ENCODE results near the gene ROR1.

The ROR1 gene

GRCh38 chr1:63896755-63897154 is 122.9 kb downstream of the ROR1 start:
- TF ChIP-seq MAX (IDR thresholded peaks at IDR 0.05; ENCODE audit: low read depth, low read length): no peak
- no peak for TF ChIP-seq MYC (IDR thresholded peaks at IDR 0.05; ENCODE audit: low read depth, low read length)
- no peak for DNase-seq (ENCODE audit: low read depth)
- no peak overlapping the region for H3K4me3 ChIP-seq (ENCODE audit: low read depth, low read length)

GRCh38 chr1:63898428-63899196 is 124.8 kb downstream of the ROR1 start:
- DNase-seq (ENCODE audit: low read depth): no peak
- H3K4me3 ChIP-seq (ENCODE audit: low read depth, low read length): no peak overlapping the region
- TF ChIP-seq MAX (IDR thresholded peaks at IDR 0.05; ENCODE audit: low read depth, low read length): no peak
- TF ChIP-seq POLR2A (IDR thresholded peaks at IDR 0.05; ENCODE audit: extremely low read depth, insufficient read length): no peak
- TF ChIP-seq CTCF (IDR thresholded peaks at IDR 0.05; ENCODE audit: low read depth, low read length): no peak
- TF ChIP-seq MYC (IDR thresholded peaks at IDR 0.05; ENCODE audit: low read depth, low read length): no peak

GRCh38 chr1:63901094-63901493 is 127.3 kb downstream of the ROR1 start:
- TF ChIP-seq MAX (IDR thresholded peaks at IDR 0.05; ENCODE audit: low read depth, low read length) (no peak), CTCF (IDR thresholded peaks at IDR 0.05; ENCODE audit: low read depth, low read length) (no peak), MYC (IDR thresholded peaks at IDR 0.05; ENCODE audit: low read depth, low read length) (no peak), POLR2A (IDR thresholded peaks at IDR 0.05; ENCODE audit: extremely low read depth, insufficient read length) (no peak)
- DNase-seq (ENCODE audit: low read depth): no peak
- H3K4me3 ChIP-seq (ENCODE audit: low read depth, low read length): no peak overlapping the region

- TF ChIP-seq MYC (IDR thresholded peaks at IDR 0.05; ENCODE audit: low read depth, low read length) (no peak), CTCF (IDR thresholded peaks at IDR 0.05; ENCODE audit: low read depth, low read length) (no peak), MAX (IDR thresholded peaks at IDR 0.05; ENCODE audit: low read depth, low read length) (no peak), POLR2A (IDR thresholded peaks at IDR 0.05; ENCODE audit: extremely low read depth, insufficient read length) (no peak)
- H3K4me3 ChIP-seq (ENCODE audit: low read depth, low read length): no peak overlapping the region
- DNase-seq (ENCODE audit: low read depth): no peak
Measured at GRCh38 chr1:63902844-63903589, 129.2 kb downstream of the ROR1 start.

GRCh38 chr1:63903947-63904610 is 130.3 kb downstream of the ROR1 start:
- H3K4me3 ChIP-seq (ENCODE audit: low read depth, low read length): no peak overlapping the region
- DNase-seq (ENCODE audit: low read depth): no peak
- TF ChIP-seq MYC (IDR thresholded peaks at IDR 0.05; ENCODE audit: low read depth, low read length): no peak
- TF ChIP-seq POLR2A (IDR thresholded peaks at IDR 0.05; ENCODE audit: extremely low read depth, insufficient read length): no peak

GRCh38 chr1:63904826-63905225 is 131.0 kb downstream of the ROR1 start:
- no peak for DNase-seq (ENCODE audit: low read depth)
- TF ChIP-seq MYC (IDR thresholded peaks at IDR 0.05; ENCODE audit: low read depth, low read length): no peak
- TF ChIP-seq POLR2A (IDR thresholded peaks at IDR 0.05; ENCODE audit: extremely low read depth, insufficient read length): no peak
- TF ChIP-seq CTCF (IDR thresholded peaks at IDR 0.05; ENCODE audit: low read depth, low read length): no peak
- no peak for TF ChIP-seq MAX (IDR thresholded peaks at IDR 0.05; ENCODE audit: low read depth, low read length)

More at GRCh38 chr1:63904826-63905225, 131.0 kb downstream of the ROR1 start:
- H3K4me3 ChIP-seq (ENCODE audit: low read depth, low read length): no peak overlapping the region
